Esophagus mucosa (tissue), 1 donor: ENCODE data around the gene FAM168A. TPM values are rescaled to one million over a fixed set of nuclear protein-coding genes. Genes with fewer than 3 reads are reported as not detected.

Experiments used
- ATAC-seq: fragments of 200-7000 bp; cut with Tn5 transposase; one replicate; pipeline ENCODE4 v1.9.1; 2020
- total RNA-seq: library from RNA; stranded (reverse); gene quantifications from one replicate; pipeline ENCODE4 v1.2.4, GENCODE V29; 2023
- donor health status: DM: yes; HTN: yes; CAD: no.

FAM168A gene, protein sequence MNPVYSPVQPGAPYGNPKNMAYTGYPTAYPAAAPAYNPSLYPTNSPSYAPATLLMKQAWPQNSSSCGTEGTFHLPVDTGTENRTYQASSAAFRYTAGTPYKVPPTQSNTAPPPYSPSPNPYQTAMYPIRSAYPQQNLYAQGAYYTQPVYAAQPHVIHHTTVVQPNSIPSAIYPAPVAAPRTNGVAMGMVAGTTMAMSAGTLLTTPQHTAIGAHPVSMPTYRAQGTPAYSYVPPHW
- total RNA-seq, result 10.1 TPM

GRCh38 chr11:73597956-73598718 is at the start of gene FAM168A:
Gene FAM168A (minus strand): TSS chr11:73598112. CDS start chr11:73468474, 129,638 bp downstream.
- ATAC-seq, result peak; percentile 99

- peak; percentile 87 for ATAC-seq
Measured at GRCh38 chr11:73647459-73648100, 49.7 kb upstream of the FAM168A start.

GRCh38 chr11:73645972-73646631 is 48.2 kb upstream of the FAM168A start, which contains the start of gene PLEKHB1:
Gene PLEKHB1 (plus strand): TSS chr11:73646581. CDS start chr11:73646609, 28 bp downstream.
- ATAC-seq, result no peak

- ATAC-seq, result no peak
Measured at GRCh38 chr11:73645121-73645969, 47.4 kb upstream of the FAM168A start.

- ATAC-seq, result no peak
Measured at GRCh38 chr11:73641668-73642067, 43.8 kb upstream of the FAM168A start.

GRCh38 chr11:73640592-73640991 is 42.7 kb upstream of the FAM168A start:
- no peak for ATAC-seq

- no peak for ATAC-seq
Measured at GRCh38 chr11:73637012-73637411, 39.1 kb upstream of the FAM168A start.

DNA sequence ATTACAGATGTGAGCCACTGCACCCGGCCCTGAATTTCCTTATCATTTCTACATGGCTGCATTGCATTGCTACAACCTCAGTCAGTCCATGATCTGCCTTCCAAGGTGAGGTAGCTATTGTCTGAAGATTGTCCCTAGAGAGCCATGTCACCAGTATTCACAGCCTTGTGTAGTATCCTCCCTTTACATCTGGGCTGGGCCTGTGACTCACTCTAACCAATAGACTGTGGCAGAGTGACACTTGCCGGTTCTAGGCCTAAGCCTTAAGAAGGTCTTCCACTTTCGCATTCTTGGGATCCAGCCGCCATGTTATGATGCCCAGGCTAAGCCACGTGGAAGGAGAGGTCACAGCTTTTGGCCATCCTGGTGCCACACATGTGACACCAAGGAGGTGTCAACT is 38.3 kb upstream of the FAM168A start:
- ATAC-seq, result no peak

DNA sequence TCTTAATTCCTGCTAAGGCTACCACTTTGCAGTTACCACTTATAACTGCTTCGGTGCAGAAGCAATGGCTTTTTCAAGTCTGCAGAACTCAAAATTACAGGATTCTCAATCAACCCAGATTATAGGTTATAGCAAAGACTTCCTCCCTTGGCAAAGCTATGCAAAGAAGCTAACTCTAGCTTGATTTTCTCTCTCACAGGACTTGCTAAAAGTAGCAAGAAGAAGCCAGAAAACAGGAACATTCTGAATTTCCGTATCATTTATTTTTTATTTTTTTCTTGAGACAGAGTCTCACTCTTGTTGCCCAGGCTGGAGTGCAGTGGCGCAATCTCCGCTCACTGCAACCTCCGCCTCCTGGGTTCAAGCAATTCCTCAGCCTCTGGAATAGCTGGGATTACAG is 37.8 kb upstream of the FAM168A start:
- no peak for ATAC-seq

DNA sequence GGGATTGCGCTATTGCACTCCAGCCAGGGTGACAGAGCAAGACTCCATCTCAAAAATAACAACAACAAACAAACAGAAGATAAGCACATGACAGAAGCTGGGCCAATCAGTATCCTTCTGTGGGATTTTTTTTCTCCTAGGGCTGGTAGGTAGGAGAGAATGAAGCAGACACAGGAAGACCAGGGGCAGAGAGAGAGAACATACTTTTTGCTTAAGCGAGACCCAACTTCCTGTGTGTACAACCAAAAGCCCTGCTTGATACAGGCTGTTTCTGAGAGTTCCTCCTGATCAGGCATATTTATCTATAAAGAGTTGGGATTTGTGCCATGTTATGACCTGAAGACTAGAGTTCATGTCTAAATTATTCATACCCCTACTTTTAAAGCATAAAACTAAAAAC is 36.1 kb upstream of the FAM168A start:
- no peak for ATAC-seq

- ATAC-seq, result no peak
Measured at GRCh38 chr11:73632996-73633395, 35.1 kb upstream of the FAM168A start.

GRCh38 chr11:73629907-73630306 is 32.0 kb upstream of the FAM168A start:
- ATAC-seq, result no peak

GRCh38 chr11:73625696-73626318 is 27.9 kb upstream of the FAM168A start:
- ATAC-seq, result peak; percentile 87

GRCh38 chr11:73623686-73624085 is 25.8 kb upstream of the FAM168A start:
- ATAC-seq, result no peak

DNA sequence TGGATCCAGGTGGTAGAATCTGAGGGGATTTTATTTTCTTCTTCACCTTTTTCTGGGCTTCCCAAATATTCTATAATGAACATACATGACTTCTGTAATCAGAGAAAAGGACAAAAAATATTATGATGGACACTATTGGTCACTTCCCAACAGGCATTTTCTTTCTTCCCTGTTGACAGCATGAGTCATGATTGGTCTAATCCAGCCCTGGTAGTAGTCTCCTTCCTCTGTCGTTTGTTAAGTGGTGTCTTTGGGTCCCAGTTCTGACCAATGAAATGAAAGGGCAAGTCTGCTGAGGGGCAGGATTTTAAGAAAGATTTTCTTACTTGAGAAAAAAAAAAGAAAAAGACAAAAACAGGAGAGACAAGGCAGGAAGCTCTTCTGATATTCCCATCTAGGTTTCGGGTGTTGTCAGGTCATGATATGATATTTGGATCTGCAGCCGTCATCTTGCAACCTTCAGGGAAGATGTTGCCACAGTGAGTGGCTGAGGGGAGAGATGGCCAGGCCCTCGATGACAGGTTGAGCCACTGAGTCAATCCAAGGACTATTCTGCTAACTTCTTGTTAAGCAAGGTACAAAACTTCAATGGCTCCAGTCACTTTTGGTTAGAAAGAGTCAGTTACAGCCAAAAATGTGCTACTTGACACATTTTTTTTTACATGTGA is 25.1 kb upstream of the FAM168A start:
- no peak for ATAC-seq

DNA sequence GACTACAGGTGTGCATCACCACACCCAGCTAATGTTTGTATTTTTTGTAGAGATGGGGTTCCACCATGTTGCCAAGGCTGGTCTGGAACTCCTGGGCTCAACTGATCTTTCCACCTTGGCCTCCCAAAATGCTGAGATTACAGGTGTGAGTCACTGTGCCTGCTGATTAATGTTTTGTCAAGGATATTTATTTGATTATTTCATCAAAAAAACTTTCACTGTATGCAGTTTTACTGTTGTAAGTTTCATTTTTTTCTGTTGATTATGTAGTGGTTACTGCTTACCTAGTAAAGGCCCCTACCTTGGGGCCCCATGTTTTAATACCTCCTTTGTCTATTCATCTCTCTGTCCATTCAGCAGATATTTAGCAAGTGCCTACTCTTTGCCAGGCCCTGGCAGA is 16.7 kb upstream of the FAM168A start:
- ATAC-seq, result no peak

DNA sequence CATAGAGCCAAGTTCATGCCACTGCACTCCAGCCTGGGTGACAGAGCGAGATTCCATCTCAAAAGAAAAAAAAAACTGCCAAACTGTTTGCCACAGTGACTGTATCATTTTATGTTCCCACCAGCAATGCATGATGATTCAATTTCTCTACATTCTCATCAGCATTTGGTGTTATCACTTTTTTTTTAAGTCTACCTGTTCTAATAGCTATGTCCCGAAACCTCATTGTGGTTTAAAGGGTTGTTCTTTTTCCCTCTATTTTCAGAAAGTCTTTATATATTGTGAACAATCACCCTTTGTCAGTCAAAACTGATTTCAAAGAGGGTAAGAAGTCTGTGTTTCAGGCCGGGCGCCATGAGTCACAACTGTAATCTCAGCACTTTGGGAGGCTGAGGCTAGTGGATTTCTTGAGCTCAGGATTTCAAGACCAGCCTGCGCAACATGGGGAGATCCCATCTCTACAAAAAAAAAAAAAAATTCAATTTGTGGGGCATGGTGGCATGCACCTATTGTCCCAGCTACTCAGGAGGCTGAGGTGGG is 14.8 kb upstream of the FAM168A start:
- ATAC-seq, result no peak

DNA sequence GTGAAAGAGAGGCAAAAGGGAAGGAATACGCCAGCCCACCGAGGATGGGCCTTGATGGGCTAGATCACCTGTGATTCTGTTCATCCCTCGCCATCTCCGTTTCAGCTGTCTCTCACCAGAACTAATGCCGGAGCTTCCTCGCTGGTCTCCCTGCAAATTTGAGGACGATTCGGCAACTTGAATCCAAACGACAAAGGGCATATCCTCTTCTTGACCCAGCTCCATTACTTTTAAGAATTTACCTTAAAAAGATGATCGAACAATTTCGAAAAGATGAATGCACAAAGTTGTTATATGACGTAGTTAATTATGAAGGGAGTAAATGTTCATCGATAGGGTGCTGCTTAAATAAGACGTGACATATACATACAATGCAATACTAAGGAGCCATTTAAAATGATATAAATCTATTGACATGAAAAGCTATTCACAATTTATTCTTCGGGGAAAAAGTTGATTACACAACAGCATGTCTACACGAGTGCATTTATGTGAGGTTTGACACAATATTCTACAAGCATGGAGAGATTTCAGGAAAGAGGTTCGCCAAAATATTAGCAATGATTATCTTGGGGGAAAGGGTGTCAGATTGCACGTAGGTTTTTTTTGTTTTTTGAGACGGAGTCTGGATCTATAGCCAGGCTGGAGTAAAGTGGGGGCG is 937 bp upstream of the FAM168A start:
- no peak for ATAC-seq

DNA sequence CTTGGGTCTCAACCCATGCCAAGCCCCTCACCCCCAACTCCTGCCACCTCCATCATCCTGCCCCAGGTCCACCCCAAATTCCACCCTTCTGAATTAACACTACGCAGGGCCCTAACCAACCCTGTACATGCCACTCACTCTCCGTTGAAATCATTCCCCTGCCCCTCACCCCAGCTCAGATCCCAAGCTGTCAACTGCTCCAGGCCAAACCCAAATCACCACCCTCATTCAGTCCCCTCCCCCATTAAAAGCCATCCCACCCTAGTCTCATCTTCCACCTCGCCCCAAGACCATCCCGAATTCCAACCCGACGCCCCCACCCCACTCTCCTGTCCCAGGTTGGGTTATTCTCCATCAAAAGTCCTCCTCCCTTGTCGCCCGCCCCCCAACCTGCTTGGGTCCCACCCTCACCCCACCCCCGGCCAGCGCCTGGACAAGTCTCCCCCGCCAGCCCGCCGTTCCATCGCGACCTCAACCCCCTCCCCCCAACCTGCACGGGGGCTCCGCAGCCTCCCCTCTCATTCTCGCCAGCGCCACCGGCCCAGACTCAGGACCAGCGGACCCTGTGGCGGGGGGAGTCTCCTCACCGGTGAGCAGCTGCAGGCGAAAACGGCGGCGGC is 466 bp downstream of the FAM168A start:
- ATAC-seq, result no peak

- no peak for ATAC-seq
Measured at GRCh38 chr11:73596547-73596946, 1.4 kb downstream of the FAM168A start.
